Fibroblast of skin of left quadriceps (primary cell): ENCODE data around the gene ABHD11.
"Not testable (repeated sequence)": the region's sequence is repeated elsewhere in the genome, so short reads cannot be mapped to it uniquely, and the experiment has no call there.

Source experiments
- DNase-seq, 2 experiments: peaks; one replicate each; pipeline ENCODE4 v3.0.0-alpha.2; 2013; ENCODE audit warnings: low read depth in 2 of 2

The ABHD11 gene, protein sequence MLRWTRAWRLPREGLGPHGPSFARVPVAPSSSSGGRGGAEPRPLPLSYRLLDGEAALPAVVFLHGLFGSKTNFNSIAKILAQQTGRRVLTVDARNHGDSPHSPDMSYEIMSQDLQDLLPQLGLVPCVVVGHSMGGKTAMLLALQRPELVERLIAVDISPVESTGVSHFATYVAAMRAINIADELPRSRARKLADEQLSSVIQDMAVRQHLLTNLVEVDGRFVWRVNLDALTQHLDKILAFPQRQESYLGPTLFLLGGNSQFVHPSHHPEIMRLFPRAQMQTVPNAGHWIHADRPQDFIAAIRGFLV

DNA sequence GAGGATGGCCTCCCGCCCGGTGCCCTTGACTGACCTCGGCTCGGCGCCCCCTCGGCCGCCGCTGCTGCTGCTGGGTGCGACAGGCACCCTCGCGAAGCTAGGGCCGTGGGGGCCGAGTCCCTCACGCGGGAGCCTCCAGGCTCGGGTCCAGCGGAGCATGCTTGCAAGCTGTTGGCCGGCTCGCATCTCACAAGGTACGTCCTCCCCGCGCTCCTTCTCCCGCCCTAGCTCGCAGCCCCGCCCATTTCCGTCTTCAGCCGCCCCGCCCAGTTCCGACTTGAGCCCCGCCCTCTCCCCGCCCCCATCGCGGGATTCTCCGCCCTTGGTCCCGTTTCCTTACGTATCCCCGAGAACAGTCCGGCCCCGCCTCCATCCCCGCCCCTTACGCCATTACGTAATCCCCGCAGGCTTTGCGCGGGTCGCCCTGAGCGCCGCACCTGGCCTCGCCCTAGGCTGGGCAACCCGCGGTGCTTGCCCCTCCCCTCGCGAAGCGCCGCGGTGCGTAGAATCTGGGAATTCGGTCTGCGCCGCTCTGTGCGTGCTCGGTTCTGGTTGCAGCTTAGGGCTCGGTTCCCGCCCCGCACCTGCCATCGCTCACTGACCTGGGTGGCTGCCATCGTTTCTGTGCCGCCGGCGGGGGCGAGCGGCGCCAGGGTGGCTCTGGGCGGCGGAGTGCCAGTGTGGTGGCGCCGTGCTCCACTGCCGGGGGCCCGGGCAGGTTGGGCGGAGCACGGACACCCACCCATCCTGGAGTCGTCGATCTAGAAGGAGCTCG is at the start of gene ABHD11:
Gene ABHD11 (minus strand): TSS at position 191 of the 775 bp plus-strand sequence. CDS start 32 bp downstream, at position 159.
- peak; percentile 87 to 88 for DNase-seq

DNA sequence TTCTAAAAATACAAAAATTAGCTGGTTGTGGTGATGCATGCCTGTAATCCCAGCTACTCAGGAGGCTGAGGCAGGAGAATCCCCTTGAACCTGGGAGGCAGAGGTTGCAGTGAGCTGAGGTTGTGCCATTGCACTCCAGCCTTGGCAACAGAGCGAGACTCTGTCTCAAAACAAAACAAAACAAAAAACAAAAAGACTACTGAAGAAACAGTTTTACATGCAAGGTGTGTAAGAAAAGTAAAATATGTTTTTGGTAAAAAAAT is 49.1 kb upstream of the ABHD11 start:
- not testable (repeated sequence) for DNase-seq

DNA sequence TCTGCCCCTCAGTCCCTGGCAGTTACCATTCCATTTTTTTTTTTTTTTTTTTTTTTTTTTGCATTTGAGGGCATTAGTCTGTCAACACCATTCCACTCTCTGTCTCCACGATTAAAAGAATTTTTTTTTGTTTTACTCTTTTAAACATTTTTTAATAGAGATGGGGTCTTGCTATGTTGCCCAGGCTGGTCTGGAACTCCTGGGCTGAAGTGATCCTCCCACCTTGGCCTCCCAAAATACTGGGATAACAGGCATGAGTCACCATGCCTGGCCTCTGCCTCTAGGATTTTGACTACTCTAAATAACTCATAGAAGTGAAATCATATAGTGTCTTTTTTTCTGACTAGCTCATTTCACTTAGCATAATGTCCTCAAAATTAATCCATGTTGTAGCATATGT is 48.0 kb upstream of the ABHD11 start:
- no peak for DNase-seq

DNA sequence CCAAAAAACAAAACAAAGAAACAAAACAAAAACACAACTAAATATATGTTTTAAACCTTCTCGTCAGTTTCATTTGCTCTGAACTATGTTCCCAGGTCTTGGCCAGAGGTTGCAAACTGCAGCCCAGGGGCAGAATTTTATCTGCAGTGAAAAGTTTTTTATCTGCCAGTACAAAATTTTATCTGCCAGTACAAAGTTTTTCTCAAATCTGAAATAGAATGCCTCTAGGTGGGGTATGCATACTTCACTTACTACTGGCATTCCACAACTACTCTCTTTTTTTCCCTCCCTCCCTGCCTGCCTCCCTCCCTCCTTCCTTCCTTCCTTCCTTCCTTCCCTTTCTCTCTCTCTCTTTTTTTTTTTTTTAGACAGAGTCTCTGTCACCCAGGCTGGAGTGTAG is 40.9 kb upstream of the ABHD11 start:
- DNase-seq: no peak

DNA sequence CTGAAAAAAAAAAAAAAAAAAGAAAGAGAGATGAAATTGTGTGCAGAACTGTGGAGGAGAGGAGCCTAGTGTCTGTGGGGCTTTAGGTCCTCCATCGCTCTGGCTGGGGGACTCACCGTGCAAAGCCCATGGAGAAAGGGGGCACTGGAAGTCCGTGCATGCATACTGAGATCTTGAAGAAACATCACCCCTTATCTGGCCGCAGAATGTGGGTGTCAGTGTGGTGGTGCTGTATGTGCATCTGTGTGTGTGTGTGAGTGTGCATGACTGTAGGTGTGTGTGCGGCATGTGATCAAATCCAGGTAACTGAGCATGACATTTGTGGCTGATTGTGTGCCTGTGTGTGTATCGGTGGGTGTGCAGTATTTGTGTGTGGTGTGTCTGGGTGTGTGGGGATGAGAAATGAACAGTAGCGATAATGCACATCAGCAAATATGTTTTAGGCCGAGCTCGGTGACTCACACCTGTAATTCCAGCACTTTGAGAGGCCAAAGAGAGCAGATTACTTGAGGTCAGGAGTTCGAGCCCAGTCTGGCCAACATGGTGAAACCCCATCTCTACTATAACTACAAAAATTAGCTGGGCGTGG is 40.3 kb upstream of the ABHD11 start:
- DNase-seq: no peak

DNA sequence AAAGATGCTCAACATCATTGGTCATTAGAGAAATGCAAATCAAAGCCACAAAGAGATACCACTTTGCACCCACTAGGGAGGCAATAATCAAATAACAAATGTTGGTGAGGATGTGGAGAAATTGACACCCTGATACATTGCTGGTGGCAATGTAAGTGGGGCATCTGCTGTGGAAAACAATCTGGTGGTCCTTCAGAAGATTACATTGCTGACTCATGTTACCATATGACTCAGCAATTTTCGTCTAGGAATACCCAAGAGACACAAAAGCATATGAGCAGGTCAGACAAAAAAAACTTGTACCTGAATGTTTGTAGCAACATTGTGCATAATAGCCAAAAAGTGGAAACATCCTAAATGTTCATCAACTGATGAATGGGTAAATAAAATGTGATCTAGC is 36.3 kb upstream of the ABHD11 start:
- peak; percentile 7 to 10 for DNase-seq

DNA sequence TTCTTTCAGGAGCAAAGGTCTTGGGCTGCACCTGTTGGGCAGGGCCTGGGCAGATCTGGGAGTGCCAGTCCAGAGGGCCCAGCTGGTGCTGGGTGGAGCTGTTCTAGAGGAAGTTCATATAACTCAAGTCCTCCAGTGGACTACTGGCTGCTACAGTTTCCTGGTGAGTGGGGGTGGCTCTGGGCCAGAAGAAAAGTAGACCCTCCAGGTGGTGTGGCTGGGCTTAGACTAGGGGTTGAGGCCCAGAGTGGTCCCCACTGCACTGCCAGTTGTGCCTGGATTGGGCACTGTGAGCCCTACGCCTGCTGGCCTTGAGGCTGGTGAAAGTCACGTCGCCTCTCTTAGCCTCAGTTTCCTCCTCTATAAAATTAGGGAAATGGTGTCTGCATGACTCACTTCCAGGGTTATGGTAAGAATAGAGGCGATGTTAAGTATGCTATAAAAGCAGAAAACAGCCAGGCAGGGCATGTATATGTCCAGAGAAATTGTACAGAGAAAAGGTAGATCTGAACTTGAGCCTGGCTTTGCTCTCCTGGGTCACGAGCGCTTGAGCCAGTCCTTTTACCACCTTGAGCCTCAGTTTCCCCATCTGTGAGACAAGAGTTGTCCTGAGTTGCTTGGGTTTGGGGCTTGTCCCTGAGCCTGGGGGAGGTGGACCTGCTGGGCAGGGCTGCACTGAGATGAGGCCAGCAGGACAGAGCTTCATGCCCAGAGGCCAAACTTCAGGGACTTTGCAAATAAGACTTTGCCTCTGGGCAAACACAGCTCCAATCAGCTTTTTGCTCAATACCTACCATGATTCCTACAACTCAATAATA is 35.3 kb upstream of the ABHD11 start:
- DNase-seq: no peak

DNA sequence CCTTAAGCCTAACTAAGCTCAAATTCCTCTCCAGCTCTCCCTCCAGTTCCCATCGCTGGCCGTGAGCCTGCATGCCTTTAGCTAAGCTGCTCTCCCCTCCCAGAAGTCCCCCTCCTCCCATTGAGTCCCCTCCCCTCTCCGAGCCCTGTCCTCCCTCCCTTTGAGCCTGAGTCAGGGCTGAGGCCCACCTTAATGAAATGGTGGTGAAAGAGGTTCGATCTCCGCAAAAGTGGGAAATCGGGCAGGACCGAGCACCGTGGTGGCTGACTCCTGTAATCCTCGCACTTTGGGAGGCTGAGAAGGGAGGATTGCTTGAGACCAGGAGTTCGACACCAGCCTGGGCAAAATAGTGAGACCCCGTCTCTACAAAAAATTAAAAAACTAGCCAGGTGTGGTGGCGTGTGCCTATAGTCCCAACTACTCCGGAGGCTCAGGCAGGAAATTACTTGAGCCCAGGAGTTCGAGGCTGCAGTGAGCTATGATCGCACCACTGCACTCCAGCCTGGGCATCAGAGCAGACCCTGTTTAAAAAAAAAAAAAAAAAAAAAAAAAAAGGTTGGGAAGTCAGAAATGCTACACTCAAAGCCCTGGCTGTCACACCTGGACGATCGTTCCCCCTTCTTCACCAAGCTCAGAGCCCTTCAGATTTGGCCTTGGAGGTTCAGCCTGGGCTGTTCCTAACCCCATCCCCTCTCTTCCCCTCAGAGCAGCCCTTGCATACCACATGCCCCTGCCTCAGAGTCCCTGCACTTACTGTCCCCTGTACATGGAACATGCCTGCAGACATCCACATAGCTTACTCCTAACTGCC is 32.5 kb upstream of the ABHD11 start:
- DNase-seq: no peak

DNA sequence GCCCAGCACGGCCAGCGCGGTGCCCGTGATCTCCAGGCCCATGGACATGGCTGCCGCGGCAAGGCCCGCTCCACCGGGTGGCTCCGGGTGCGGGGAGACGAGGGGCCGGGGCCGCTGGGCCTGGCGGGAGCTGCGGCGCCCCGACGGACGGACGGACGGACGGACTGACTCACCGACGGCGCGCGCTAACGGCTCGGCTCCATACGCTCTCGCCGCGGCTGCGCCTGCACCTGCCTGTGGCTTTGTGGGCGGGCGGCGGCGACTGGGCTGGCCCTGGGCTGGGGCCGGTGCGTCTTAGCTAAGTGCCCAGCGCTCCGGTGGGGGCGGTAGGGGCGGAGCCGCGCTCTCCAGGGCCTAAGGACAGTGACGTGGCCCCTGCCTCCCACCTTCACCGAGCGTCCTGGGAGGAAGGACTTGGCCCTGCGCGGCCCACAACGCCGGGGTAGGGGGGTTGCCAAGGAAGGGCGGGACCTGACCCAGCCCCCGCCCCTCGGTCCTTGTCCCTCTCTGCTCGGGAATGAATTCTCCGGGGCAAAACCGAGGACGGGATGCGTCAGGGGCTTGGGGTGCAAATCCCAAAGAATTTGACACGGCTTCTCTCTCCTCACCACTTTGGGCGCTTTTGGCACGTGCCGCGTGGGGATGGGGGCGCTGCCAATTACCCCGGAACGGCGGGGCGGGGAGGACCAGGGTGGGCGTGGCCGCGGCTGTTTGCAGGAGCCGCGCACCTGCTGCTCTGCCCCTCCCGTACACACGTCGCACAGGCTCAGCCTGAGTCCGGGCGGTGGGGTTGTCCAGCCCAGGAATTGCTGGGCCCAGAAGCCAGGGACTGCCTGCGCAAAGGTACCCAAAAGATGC is 31.6 kb upstream of the ABHD11 start, which contains the start of gene CLDN3:
Gene CLDN3 (minus strand): TSS at position 269 of the 858 bp plus-strand sequence. CDS start 221 bp downstream, at position 48.
- no peak for DNase-seq

DNA sequence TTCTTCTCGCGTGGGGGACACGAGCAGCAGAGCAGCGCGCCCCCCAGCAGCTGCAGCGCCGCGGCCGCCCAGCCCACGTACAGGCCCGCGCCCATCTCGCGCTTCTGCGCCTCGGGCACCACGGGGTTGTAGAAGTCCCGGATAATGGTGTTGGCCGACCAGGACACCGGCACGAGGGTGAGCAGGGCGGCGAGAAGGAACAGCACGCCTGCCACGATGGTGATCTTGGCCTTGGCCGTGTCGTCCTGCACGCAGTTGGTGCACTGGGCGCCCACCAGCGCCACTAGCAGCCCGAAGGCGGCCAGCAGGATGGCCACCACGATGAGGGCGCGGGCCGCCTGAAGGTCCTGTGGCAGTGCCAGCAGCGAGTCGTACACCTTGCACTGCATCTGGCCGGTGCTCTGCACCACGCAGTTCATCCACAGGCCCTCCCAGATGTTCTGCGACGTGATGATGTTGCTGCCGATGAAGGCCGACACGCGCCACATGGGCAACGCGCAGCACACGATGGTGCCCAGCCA is 30.9 kb upstream of the ABHD11 start:
- DNase-seq: no peak

DNA sequence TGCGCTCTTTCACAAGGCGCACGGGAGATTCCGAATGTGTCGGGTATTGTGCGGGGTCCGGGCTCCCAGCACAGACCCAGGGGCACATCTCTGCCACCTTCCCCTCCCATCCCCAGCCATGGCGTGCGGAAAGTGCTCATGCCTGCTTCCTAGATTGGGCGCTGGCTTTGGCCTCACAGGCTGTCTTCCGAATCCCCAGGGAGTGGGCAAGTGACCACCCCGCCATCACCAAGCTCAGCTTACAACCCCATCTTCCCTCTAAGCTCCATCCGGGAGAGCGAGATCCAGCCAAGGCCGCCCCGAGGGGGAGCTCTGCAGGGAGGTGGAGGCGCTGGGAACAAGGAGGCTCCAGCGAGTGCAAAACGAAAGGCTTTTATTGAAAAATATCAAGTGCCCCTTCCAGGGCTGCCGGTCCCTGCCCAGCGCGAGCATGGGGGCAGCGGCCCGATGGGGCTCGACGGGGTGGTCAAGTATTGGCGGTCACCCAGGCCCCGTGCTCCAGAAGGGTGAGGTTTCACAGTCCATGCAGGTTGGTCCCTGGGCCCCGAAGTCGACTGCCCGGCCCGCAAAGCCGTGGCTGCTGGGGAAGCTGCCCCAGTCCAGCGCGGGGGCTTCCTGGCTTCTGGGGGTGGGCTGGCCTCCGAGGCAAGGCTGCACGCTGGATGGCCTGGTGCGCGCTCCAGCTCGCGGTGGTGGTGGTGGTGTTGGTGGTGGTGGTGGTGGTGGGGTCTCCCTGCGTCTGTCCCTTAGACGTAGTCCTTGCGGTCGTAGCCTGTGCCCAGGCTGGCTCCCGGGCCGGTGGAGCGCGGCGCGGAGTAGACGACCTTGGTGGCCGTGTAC is 30.3 kb upstream of the ABHD11 start:
- DNase-seq: no peak

DNA sequence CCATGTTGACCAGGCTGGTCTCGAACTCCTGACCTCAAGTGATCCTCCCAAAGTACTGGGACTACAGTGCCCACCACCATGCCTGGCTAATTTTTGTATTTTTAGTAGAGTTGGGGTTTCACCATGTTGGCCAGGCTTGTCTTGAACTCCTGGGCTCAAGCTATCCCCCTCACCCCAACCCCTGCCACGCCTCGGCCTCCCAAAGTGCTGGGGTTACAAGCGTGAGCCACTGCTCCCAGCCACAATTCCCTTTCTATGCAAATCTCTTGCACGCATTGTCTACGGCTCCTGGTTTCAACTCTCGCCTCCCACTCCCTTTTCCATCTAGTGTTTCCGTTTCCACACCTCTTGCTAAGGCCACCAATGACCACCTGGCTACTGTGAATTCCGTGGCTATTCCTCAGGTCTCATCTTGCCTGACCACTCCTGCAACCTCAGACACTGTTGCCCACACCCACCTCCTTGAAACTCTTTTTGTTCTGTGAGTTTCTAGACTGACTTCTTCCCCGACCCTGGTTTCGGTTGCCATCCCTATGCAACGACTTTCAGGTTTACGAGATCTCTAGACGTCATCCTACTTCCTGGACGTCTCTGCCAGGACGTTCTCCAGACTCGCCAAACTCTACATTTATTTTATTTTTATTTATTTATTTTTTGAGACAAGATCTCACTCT is 28.1 kb upstream of the ABHD11 start:
- no peak for DNase-seq

DNA sequence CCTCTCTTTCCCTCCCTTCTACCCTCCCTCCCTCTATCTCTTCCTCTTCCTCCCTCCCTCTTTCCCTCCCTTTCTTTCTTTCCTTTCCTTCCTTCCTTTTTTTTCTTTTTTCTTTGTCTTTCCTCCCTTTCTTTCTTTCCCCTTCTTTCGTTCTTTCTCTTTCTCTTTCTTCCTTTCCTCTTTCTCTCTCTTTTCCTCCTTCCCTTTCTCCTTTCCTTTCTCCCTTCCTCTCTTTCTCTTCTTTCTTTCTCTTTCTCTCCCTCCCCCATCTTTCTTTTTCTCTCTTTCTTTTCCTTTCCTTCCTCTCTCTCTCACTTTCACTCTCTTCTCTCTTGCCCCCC is 24.0 kb upstream of the ABHD11 start:
- DNase-seq: no peak

DNA sequence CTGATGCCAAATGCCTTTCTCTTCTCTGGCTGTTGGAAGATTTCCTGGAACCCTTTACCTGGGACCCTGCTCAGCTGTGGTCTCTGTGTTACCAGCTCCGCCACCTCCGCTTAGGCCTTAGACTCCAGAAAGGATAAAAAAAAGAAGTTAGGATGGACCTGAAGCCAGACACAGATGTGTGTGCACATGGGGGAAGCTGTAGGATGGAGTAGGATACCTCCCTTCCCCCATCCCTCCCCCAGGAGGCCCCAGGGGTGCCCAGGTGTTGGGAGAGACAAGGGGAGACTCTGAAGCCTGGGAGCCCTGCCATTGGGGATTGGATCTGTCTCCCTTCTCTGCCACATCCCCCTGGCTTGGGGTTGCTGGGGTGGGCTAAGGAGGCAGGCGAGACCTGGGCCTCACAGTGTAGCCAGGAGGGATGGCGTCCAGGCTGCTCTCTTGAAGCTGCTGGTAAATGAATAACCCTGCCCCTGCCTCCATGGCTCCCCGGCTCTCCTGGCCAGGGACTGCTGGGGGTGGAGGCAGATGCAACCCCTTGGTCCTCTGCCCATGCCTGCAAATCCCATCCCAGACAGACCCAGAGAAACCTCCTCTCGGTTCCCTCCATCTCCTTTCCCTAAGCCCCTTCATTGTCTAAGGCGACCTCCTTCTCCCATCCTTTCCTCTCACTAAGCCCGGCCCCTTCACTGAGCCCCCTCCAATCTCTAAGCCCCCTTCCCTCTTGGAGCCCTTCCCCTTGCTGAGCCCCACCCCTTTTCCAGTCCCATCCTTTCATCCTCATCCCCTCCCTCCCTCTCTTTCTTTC is 23.5 kb upstream of the ABHD11 start:
- DNase-seq: no peak

DNA sequence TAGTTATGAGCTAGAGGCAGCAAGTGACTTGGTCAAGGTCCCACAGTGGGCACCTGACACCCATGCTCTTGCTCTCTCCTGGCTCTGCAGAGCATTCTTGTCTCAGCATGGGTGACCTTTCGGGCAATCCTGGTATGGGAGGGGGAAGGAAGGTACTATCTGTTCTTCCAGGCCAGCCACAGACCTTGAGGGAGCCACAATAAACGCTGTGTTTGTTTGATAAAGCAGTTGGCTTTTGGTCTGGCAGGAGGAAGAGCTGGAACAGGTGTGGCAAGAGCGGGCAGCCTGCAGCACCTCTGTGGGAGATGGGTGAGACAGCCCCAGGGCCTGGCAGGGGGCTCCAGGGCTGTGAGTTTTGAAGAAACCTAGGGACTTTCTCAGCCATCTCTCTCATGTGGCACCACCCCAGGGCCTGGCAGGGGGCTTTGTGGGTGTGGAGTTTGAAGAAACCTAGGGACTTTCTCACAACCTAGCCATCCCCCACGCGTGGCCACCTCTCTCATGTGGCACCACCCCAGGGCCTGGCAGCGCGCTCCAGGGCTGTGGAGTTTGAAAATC is 20.1 kb upstream of the ABHD11 start:
- no peak for DNase-seq

DNA sequence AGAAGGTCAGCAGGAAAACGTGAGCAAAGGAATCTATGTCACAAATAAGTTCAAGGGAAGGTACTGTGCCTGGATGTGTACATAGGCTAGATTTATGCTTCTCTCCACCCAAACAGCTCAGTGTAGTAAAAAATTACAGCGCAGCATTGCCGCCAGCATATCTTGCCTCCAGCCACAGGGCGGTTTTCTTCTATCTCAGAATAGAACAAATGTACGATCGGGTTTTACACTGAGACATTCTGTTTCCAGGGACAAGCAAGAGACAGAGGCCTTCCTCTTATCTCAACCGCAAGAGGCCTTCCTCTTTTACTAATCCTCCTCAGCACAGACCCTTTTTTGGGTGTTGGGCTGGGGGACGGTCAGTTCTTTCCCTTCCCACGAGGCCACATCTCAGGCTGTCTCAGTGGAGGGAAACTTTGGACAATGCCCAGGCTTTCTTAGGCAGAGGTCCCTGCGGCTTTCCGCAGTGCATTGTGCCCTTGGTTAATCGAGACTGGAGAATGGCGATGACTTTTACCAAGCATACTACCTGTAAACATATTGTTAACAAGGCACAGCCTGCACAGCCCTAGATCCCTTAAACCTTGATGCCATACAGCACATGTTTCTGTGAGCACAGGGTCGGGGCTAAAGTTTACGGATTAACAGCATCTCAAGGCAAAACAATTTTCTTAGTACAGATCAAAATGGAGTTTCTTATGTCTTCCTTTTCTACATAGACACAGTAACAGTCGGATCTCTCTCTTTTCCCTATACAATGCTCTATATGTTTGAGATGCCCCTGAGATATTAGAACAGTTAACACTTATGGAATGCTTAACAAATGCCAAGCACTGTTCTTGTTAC is 11.6 kb upstream of the ABHD11 start:
- DNase-seq: no peak

DNA sequence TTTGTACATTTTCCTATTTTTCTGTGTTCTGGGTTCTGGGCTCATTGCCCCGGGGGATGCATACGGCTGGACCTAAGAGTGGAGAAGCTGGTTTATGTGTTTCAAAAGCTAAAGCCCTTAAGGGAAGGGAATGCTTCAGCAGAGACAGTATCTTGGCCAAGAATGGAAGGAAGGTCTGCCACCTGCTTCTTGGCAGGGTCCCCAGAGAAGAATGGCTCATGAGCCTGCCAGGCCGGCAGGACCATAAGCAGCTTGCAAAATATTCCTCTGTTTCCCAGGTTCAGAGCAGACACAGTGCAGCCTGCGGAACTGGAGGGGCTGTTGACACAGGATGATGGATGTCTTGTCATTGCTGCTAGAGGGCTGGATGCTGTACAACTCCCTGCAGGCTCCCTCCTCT is 7.8 kb upstream of the ABHD11 start:
- DNase-seq: no peak
